ENCODE results near the gene PTPN6.

Gene PTPN6

DNA sequence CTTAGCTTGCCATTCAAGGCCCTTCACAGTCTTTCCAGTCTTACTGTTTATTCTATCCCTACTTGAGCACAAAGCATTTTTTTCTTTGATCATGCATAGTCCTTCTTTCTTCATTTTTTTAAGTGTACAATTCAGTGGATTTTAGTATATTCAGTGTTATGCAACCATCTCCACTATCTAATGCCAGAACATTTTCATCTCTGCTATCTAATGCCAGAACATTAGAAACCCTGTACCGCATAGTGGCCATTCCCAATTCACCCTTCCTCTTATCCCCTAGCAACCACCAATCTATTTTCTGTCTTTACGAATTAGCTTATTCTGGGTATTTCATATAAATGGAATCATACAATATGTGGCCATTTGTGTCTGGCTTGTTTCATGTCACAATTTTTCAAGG, 53.7 kb downstream of the PTPN6 start:
- Histone ChIP-seq H3K9me3 (ENCODE audit: control insufficient read depth, insufficient read depth, low read length) (no peaks in the 10 kb centered on the region), H3K36me3 (ENCODE audit: control insufficient read depth, insufficient read depth, low read length) (0 out of 2 replicates have a peak, but pooled peaks cover 7% of the 10 kb centered on the region), H3K9ac (ENCODE audit: low read depth, low read length) (no peak overlapping the region), H3K27ac (ENCODE audit: low read depth, low read length) (no peak overlapping the region), H3K4me3 (ENCODE audit: low read depth, low read length) (no peak overlapping the region), H3K4me1 (ENCODE audit: control insufficient read depth, insufficient read depth, low read length) (no peaks in the 10 kb centered on the region), H3K27me3 (ENCODE audit: control insufficient read depth, insufficient read depth, low read length) (no peaks in the 10 kb centered on the region)

DNA sequence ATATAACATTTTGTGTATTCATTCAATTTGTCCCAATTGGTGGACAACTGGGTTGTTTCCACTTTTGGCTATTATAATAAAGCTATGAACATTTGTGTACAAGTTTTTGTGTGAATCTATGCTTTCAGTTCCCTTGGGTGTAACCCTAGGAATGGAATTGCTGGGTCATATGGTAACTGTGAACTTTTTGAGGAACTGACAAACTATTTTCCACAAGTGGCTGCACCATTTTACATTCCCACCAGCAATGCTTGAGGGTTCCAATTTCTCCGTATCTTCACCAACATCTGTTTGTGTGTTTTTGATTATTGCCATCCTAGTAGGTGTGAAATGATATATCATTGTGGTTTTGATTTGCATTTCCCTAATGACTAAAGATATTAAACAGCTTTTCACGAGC, 54.2 kb downstream of the PTPN6 start:
- no peak overlapping the region for H3K27ac ChIP-seq (ENCODE audit: low read depth, low read length)
- H3K9me3 ChIP-seq (ENCODE audit: control insufficient read depth, insufficient read depth, low read length): no peaks in the 10 kb centered on the region
- no peaks in the 10 kb centered on the region for H3K4me1 ChIP-seq (ENCODE audit: control insufficient read depth, insufficient read depth, low read length)
- H3K4me3 ChIP-seq (ENCODE audit: low read depth, low read length): no peak overlapping the region
- 0 out of 2 replicates have a peak, but pooled peaks cover 7% of the 10 kb centered on the region for H3K36me3 ChIP-seq (ENCODE audit: control insufficient read depth, insufficient read depth, low read length)
- no peaks in the 10 kb centered on the region for H3K27me3 ChIP-seq (ENCODE audit: control insufficient read depth, insufficient read depth, low read length)
- H3K9ac ChIP-seq (ENCODE audit: low read depth, low read length): no peak overlapping the region

DNA sequence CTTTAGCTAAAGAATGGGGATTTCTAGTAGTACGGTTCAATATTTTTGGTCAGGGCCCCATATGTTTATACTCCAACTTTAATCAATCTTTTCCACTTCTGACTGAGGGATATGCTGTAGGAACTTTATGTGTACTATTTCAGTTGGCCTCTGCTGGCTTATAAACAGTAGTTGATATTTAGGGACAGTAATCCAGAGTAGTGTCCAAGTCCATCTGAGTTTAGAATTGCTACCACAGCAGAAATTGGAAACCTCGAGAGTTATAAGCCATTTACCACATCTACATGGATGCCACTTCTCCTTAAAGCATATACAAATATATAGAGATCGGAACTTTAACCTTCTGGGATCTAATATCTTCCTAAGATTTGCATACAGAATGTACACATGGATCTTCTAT, 55.5 kb downstream of the PTPN6 start:
- no peak overlapping the region for H3K27ac ChIP-seq (ENCODE audit: low read depth, low read length)
- no peak overlapping the region for H3K9ac ChIP-seq (ENCODE audit: low read depth, low read length)
- H3K27me3 ChIP-seq (ENCODE audit: control insufficient read depth, insufficient read depth, low read length): no peaks in the 10 kb centered on the region
- H3K36me3 ChIP-seq (ENCODE audit: control insufficient read depth, insufficient read depth, low read length): 0 out of 2 replicates have a peak, but pooled peaks cover 7% of the 10 kb centered on the region
- H3K4me1 ChIP-seq (ENCODE audit: control insufficient read depth, insufficient read depth, low read length): no peaks in the 10 kb centered on the region
- no peak overlapping the region for H3K4me3 ChIP-seq (ENCODE audit: low read depth, low read length)
- no peaks in the 10 kb centered on the region for H3K9me3 ChIP-seq (ENCODE audit: control insufficient read depth, insufficient read depth, low read length)

DNA sequence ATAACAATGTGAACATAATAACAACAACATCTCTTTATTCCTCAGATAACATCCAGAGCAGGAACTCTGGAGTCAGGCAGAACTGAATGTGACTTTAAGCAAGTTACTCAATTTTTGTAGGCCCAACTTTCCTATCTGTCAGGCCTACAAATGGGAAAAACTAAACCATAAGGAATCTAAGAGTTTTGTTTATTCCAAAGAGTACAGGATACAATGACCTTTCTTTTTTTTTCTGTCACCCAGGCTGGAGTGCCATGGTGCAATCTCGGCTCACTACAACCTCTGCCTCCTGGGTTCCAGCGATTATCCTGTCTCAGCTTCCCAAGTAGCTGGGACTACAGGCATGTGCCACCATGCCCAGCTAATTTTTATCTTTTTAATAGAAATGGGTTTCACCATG, 57.7 kb downstream of the PTPN6 start:
- Histone ChIP-seq H3K9ac (ENCODE audit: low read depth, low read length) (no peak overlapping the region), H3K4me1 (ENCODE audit: control insufficient read depth, insufficient read depth, low read length) (no peaks in the 10 kb centered on the region), H3K9me3 (ENCODE audit: control insufficient read depth, insufficient read depth, low read length) (no peaks in the 10 kb centered on the region), H3K27me3 (ENCODE audit: control insufficient read depth, insufficient read depth, low read length) (no peaks in the 10 kb centered on the region), H3K27ac (ENCODE audit: low read depth, low read length) (no peak overlapping the region), H3K36me3 (ENCODE audit: control insufficient read depth, insufficient read depth, low read length) (peaks cover 22% of the 10 kb centered on the region; the same call in 1 of the 2 replicates), H3K4me3 (ENCODE audit: low read depth, low read length) (no peak overlapping the region)

DNA sequence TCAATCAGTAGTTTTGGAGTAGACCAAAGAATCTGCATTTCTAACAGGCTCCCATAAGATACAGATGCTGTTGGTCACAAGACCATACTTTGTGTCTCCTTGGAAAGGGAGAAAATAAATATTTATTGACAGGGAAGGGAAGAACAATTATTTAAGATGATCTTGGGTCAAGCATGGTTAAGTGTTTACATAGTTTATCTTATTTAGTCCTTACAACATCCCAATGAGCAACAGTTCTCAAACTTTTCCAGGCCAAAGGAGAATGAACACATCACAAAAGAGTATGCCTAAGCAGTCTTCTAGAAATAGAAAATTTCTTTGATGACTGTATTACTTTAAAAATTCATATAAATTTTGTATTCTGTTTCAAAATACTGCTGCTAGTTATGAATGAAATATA, 58.4 kb downstream of the PTPN6 start:
- Histone ChIP-seq H3K36me3 (ENCODE audit: control insufficient read depth, insufficient read depth, low read length) (peaks cover 25% of the 10 kb centered on the region; the same call in 1 of the 2 replicates), H3K4me1 (ENCODE audit: control insufficient read depth, insufficient read depth, low read length) (no peaks in the 10 kb centered on the region)

More for the DNA sequence above, 58.4 kb downstream of the PTPN6 start:
- Histone ChIP-seq H3K27ac (ENCODE audit: low read depth, low read length) (no peak overlapping the region), H3K9ac (ENCODE audit: low read depth, low read length) (no peak overlapping the region), H3K27me3 (ENCODE audit: control insufficient read depth, insufficient read depth, low read length) (no peaks in the 10 kb centered on the region), H3K9me3 (ENCODE audit: control insufficient read depth, insufficient read depth, low read length) (no peaks in the 10 kb centered on the region), H3K4me3 (ENCODE audit: low read depth, low read length) (no peak overlapping the region)

Data from HUES48 (cell line).